Spleen (tissue), 11 donors: ENCODE measurements around the gene TEF. TPM values are rescaled to one million over a fixed set of nuclear protein-coding genes. Genes with fewer than 3 reads are reported as not detected.
A peak's percentile ranks its signal among the peaks of the same experiment; 100 is the strongest.

Experiments
- DNase-seq: peaks from one replicate; pipeline ENCODE4 v3.0.0-alpha.2; 2020
- H3K27ac ChIP-seq, 8 donors: fragments of 200-600 bp; sonication (generic) in 7 of 8; 1 replicate in 4 of 8; 2 replicates in 4 of 8; pipeline versions ENCODE4 v1.5.0 to v1.8.0; 2016 to 2021; ENCODE audit warnings: inconsistent platforms in 4 of 8, mild to moderate bottlenecking in 4 of 8, moderate library complexity in 1 of 8
- H3K27me3 ChIP-seq, 7 donors: fragments of 200-600 bp; sonication (generic) in 6 of 7; replicated peaks in 1 of 7; 1 replicate in 4 of 7; 2 replicates in 3 of 7; pipeline versions ENCODE4 v1.5.0 to v1.8.0; 2016 to 2021; ENCODE audit warnings: inconsistent platforms in 3 of 7, mild to moderate bottlenecking in 1 of 7
- H3K36me3 ChIP-seq, 6 donors: fragments of 200-600 bp; sonication (generic) in 5 of 6; 1 replicate in 4 of 6; 2 replicates in 2 of 6; pipeline versions ENCODE4 v1.5.0 to v1.8.0; 2016 to 2021; ENCODE audit warnings: inconsistent platforms in 2 of 6
- H3K4me1 ChIP-seq, 6 donors: fragments of 200-600 bp; sonication (generic) in 5 of 6; 1 replicate in 3 of 6; 2 replicates in 3 of 6; pipeline versions ENCODE4 v1.5.0 to v1.8.0; 2016 to 2021; ENCODE audit warnings: inconsistent platforms in 3 of 6
- H3K4me3 ChIP-seq, 8 donors: fragments of 200-600 bp; sonication (generic) in 7 of 8; 1 replicate in 4 of 8; 2 replicates in 4 of 8; pipeline versions ENCODE4 v1.5.0 to v1.8.0; 2016 to 2021; ENCODE audit warnings: inconsistent platforms in 4 of 8, mild to moderate bottlenecking in 4 of 8, moderate library complexity in 2 of 8
- H3K9me3 ChIP-seq, 8 donors: fragments of 200-600 bp; sonication (generic) in 7 of 8; 1 replicate in 4 of 8; 2 replicates in 4 of 8; pipeline versions ENCODE4 v1.5.0 to v1.8.0; 2016 to 2021; ENCODE audit warnings: inconsistent platforms in 4 of 8
- CTCF ChIP-seq, 11 experiments: fragments of 200-600 bp in 7 of 11; fragments of 450-650 bp in 4 of 11; sonication (generic) in 4 of 11; IDR thresholded peaks in 8 of 11; conservative IDR thresholded peaks in 3 of 11; 1 replicate in 7 of 11; 2 replicates in 4 of 11; pipeline versions ENCODE4 v1.4.0 to v1.8.0; 2016 to 2021; ENCODE audit warnings: antibody characterized with exemption in 11 of 11, inconsistent platforms in 4 of 11, mild to moderate bottlenecking in 1 of 11
- POLR2A ChIP-seq, 3 donors: fragments of 450-650 bp; IDR thresholded peaks; one replicate each; pipeline ENCODE4 v1.5.1; 2017; ENCODE audit warnings: antibody characterized with exemption in 3 of 3, mild to moderate bottlenecking in 1 of 3
- POLR2AphosphoS5 ChIP-seq, 3 donors: sonication (generic); formaldehyde crosslinking; IDR thresholded peaks; one replicate each; pipeline ENCODE4 v1.5.1; 2017; ENCODE audit warnings: antibody characterized with exemption in 3 of 3
- WGBS, 5 donors: extraction: QIAGEN DNeasy Blood & Tissue Kit in 3 of 5; methylation state at CpG; one replicate each; pipeline versions ENCODE4 v1.1.5 to v1.1.7; 2013 to 2018; 5-methylcytosine and 5-hydroxymethylcytosine counted together
- intact Hi-C: fragments of 100-400 bp; cut with DNase I; formaldehyde crosslinking; loops from one replicate; pipeline ENCODE4 v1.15.0; 2023; ENCODE audit warnings: low total_unique reads
- polyA plus RNA-seq, 3 donors: library from polyadenylated mRNA; stranded (reverse); fragments of 200-250 nt; gene quantifications; one replicate each; pipeline ENCODE4 v1.2.1, GENCODE V29; 2013
- total RNA-seq, 7 donors: library from RNA; depleted of rRNA in 3 of 7; stranded (reverse); fragments of >200 nt in 3 of 7; fragmentation: NEBNext Ultra II Directional in 4 of 7; extraction: Animal tissue kit (Norgen Biotek cat#: 25700) in 4 of 7; gene quantifications; one replicate each; pipeline versions ENCODE4 v1.1.0 to v1.2.1, GENCODE V29; 2016 to 2021
- donor health status: healthy with polysubstance abuse.
- donor health status: DM: no; HTN: no; CAD: no; lungs with moderate emphysema.
- donor health status: DM: no; HTN: no; CAD: no.
- donor health status: Bipolar disorder and iron deficiency.
- donor health status: healthy.
- donor health status: DM: no; HTN: no; CAD: no.
- donor health status: DM: yes; HTN: yes; CAD: no.

TEF gene
- total and polyA plus RNA-seq, 10 donors = 2.2 to 29.9 (median 11.6) TPM

GRCh38 chr22:41367680-41368542, 13.8 kb upstream of the TEF start:
- no peaks in the 10 kb centered on the region for H3K9me3 ChIP-seq
- 52 to 89% (median 82%) methylated on average over 7 to 18 of the region's 18 CpGs for WGBS, 5 donors
- intact Hi-C loops = no loop called here
- TF ChIP-seq CTCF (IDR thresholded peaks at IDR 0.05 in 8 of 11, conservative IDR thresholded peaks at IDR 0.05 in 3 of 11) (peak in 1 of 11 experiments; percentile 0), POLR2AphosphoS5 (IDR thresholded peaks at IDR 0.05) (peak in 1 of 3 donors; percentile 20), POLR2A (IDR thresholded peaks at IDR 0.05) (no peak)
- peaks cover 7 to 30% (median 20%) of the 10 kb centered on the region in 6 donors for H3K4me1 ChIP-seq
- H3K36me3 ChIP-seq = no peaks in the 10 kb centered on the region
- no peak for DNase-seq
- peak overlapping the region in 7 of 8 donors; percentile 20 to 70 (median 58) for H3K27ac ChIP-seq
- H3K4me3 ChIP-seq = peak overlapping the region; percentile 15 to 64 (median 38)
- peaks cover 0 to 13% (median 0%) of the 10 kb centered on the region in 7 donors for H3K27me3 ChIP-seq

- Histone ChIP-seq H3K4me1 (peaks cover 7 to 30% (median 20%) of the 10 kb centered on the region in 6 donors), H3K27ac (peak overlapping the region in 6 of 8 donors; percentile 22 to 70 (median 59)), H3K9me3 (no peaks in the 10 kb centered on the region), H3K36me3 (no peaks in the 10 kb centered on the region), H3K27me3 (peaks cover 0 to 13% (median 0%) of the 10 kb centered on the region in 7 donors), H3K4me3 (peak overlapping the region in 6 of 8 donors; percentile 7 to 64 (median 38))
- WGBS, 5 donors = 75 to 87% (median 80%) methylated on average over 8 to 19 of the region's 19 CpGs
- no peak for DNase-seq
- intact Hi-C loops = no loop called here
- TF ChIP-seq POLR2A (IDR thresholded peaks at IDR 0.05) = no peak
- TF ChIP-seq CTCF (IDR thresholded peaks at IDR 0.05 in 8 of 11, conservative IDR thresholded peaks at IDR 0.05 in 3 of 11) = no peak
- TF ChIP-seq POLR2AphosphoS5 (IDR thresholded peaks at IDR 0.05) = no peak
Observed at GRCh38 chr22:41368543-41369423, 13.0 kb upstream of the TEF start.

- Histone ChIP-seq H3K36me3 (no peaks in the 10 kb centered on the region), H3K27ac (peak overlapping the region in 3 of 8 donors; percentile 58 to 63 (median 60)), H3K4me3 (peak overlapping the region in 2 of 8 donors; percentile 45 to 64), H3K4me1 (peaks cover 7 to 30% (median 20%) of the 10 kb centered on the region in 6 donors), H3K27me3 (peaks cover 0 to 13% (median 0%) of the 10 kb centered on the region in 7 donors), H3K9me3 (no peaks in the 10 kb centered on the region)
- intact Hi-C loops = no loop called here
- no peak for DNase-seq
- WGBS, 5 donors = 43 to 76% (median 62%) methylated on average over 3 of the region's 3 CpGs
- TF ChIP-seq POLR2AphosphoS5 (IDR thresholded peaks at IDR 0.05) (no peak), CTCF (IDR thresholded peaks at IDR 0.05 in 8 of 11, conservative IDR thresholded peaks at IDR 0.05 in 3 of 11) (no peak), POLR2A (IDR thresholded peaks at IDR 0.05) (no peak)
Observed at GRCh38 chr22:41369424-41369745, 12.4 kb upstream of the TEF start.
